ENCODE measurements around the gene ANKRD24.

- TF ChIP-seq CTCF (conservative IDR thresholded peaks at IDR 0.05 in 1 of 2, IDR thresholded peaks at IDR 0.05 in 1 of 2; ENCODE audit: extremely low read depth in 1 of 2, insufficient read depth in 1 of 2, low read depth in 1 of 2, low read length in 2 of 2) (no peak), EZH2 (IDR thresholded peaks at IDR 0.05; ENCODE audit: borderline replicate concordance, low read length) (peak; percentile 28)
Measured at GRCh38 chr19:4198467-4199126, 16.1 kb downstream of the ANKRD24 start.
